Testis (tissue), 2 donors: ENCODE measurements around the gene PSD4.

ENCODE experiments used
- POLR2A ChIP-seq: fragments of 450-650 bp; IDR thresholded peaks from one replicate; pipeline ENCODE4 v1.6.1; 2017; ENCODE audit warnings: antibody characterized with exemption, mild to moderate bottlenecking, moderate library complexity
- TF ChIP-seq, protein P1 (sequence below), 3 experiments: fragments of 450-650 bp in 2 of 3; fragments of 200-600 bp in 1 of 3; sonication (generic) in 1 of 3; IDR thresholded peaks; one replicate each; pipeline ENCODE4 v1.5.1; 2016 to 2019; ENCODE audit warnings: antibody characterized with exemption in 3 of 3, mild to moderate bottlenecking in 2 of 3, moderate library complexity in 1 of 3

DNA sequence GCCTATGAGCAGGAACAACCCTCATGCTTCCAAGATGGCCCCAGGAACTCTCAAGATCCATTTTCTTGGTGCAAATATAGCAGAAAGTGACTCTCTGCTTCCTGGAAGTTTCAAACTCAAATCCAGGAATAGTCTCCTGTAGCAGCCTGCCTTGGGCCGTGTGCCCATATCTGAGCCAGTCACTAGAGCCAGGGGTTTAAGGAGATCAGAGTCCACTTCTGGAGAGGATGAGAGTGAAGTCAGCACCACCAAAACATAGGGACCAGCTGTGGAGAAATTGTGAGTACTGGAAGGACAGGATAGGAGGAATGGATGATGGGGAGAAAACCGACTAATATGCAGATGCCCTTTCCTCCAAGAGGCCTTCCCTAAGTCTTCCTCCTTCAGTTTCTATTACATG is 33.2 kb downstream of the PSD4 start:
- TF ChIP-seq, protein P1, sequence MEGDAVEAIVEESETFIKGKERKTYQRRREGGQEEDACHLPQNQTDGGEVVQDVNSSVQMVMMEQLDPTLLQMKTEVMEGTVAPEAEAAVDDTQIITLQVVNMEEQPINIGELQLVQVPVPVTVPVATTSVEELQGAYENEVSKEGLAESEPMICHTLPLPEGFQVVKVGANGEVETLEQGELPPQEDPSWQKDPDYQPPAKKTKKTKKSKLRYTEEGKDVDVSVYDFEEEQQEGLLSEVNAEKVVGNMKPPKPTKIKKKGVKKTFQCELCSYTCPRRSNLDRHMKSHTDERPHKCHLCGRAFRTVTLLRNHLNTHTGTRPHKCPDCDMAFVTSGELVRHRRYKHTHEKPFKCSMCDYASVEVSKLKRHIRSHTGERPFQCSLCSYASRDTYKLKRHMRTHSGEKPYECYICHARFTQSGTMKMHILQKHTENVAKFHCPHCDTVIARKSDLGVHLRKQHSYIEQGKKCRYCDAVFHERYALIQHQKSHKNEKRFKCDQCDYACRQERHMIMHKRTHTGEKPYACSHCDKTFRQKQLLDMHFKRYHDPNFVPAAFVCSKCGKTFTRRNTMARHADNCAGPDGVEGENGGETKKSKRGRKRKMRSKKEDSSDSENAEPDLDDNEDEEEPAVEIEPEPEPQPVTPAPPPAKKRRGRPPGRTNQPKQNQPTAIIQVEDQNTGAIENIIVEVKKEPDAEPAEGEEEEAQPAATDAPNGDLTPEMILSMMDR (IDR thresholded peaks at IDR 0.05), result no peak
- no peak for TF ChIP-seq POLR2A
